ENCODE data around the gene TMEM138.
"Not testable (repeated sequence)": the region's sequence is repeated elsewhere in the genome, so short reads cannot be mapped to it uniquely, and the experiment has no call there.

The TMEM138 gene

DNA sequence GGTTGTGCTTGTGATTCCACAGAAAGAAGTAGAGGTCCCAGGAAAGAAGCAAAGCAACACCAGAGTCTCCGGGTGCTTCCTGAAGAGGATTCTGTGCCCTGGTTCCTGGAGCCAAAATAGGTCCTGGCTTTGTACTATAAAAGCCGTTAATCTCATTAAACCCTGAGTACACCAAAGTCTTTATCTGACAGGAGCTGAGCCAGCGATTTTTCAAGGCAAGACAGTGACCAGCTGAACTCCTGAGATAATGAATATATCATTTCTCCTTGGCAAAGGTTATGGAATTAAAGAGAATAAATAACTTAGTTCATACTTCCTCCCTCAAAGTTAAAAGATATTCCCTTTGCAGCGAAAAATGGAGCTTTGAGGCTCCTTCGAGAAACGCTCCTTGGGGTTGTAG is 5.2 kb downstream of the TMEM138 start:
- no peak for DNase-seq

DNA sequence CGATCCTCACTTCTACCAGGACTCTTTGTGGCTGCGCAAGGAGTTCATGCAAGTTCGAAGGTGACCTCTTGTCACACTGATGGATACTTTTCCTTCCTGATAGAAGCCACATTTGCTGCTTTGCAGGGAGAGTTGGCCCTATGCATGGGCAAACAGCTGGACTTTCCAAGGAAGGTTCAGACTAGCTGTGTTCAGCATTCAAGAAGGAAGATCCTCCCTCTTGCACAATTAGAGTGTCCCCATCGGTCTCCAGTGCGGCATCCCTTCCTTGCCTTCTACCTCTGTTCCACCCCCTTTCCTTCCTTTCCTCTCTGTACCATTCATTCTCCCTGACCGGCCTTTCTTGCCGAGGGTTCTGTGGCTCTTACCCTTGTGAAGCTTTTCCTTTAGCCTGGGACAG is 6.5 kb downstream of the TMEM138 start:
- no peak for DNase-seq

DNA sequence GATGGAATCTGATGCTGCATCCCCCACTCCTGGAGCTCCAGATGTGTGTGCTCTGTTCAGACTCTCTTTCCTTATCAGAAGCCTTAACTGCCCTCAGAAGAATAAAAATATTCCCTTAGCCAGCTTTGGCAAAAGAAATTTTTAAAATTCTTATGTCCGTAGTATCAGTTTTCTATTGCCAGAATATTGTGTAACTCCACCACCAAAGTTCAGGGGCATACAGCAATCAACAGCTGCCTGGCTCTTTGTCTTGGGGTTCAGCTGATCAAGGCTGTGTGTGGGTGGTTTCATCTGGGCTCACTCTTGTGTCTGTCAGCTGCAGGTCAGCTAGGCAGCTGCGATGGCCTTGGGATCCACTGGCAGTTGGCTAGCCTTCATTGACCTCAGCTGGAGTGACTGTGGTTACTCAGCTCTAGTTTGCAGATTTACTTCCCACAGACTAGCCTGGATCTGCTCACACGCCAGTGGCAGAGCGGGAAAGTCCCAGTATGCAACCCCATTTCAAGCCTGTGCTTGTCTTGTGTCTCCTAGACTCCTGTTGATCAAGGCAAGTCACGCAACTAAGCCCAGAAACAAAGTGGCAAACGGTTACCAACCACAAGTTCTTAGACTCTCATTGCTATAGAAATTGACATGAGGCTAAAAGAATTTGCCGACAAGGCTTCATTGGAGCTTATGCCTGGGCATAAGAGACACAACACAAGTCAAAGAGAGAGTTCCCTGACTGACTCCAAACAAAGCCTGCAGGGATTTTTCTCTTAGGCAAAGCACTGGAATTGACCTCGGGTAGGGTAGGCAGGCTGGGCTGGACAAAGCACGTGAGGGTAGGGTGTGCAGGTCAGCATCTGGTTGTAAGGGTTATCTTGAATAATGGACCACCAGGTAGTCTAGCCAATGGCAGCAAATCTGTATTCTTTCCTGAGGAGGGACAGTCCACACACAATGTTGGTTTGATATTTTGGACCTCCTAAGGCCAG is 7.5 kb downstream of the TMEM138 start:
- DNase-seq: no peak

DNA sequence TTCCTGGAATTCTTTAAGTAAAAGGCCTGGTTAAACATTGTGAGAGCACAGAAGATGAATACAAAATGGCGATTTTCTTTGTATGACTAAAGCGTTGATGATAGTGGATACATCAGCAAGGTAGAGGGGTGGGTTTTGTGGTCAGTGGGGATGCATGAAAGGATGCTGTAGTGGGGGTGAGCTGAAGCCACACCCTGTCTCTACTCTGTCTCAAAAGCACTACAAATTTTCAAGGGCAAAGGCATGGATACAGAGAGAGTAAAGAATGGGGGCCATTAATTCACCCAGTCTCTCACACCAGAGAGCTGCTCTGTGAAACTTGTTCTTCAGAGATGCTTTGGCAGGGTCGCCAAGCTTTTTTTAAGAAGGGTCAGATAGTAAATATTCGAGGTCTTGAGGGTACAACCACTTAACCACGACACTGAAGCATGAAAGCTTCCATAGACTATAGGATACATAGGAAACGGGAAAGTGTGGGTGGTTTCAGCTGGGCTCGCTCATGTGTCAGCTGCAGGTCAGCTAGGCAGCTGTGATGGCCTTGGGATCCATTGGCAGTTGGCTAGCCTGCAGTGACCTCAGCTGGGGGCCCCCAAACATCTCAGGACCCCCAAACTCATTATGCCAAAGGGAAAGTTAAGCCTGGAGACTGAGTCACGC is 8.3 kb downstream of the TMEM138 start:
- no peak for DNase-seq

DNA sequence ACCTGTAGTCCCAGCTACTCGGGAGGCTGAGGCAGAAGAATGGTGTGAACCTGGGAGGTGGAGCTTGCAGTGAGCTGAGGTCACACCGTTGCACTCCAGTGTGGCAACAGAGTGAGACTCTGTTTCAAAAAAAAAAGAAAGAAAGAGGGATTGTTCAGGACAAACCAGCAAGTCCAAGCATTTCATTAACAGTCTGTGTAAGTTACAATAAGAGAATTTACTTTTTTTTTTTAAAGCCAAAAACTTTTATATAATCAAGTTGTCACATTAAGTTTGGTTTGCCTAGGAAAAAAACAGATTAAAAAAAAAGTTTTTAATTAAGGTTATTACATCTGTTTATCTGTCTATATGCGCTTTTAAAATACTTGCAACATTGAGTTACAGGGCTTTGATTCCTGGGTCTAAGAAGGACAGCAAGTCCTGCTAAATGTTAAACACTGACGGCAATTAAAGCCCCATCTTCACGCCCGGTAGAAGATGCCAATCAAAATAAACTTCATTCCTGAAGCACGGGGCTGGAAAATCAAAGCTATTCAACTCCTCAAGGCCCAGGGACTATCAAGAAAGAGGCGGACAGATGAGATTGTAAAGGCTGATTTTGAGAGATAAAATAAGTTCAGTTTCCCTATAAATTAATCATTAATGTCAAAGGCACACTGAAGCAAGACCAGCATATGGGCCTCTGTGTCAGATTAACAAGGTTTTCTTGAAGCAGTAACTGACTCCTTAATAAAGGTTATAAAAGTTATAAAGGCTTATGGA is 10.7 kb downstream of the TMEM138 start:
- no peak for DNase-seq

DNA sequence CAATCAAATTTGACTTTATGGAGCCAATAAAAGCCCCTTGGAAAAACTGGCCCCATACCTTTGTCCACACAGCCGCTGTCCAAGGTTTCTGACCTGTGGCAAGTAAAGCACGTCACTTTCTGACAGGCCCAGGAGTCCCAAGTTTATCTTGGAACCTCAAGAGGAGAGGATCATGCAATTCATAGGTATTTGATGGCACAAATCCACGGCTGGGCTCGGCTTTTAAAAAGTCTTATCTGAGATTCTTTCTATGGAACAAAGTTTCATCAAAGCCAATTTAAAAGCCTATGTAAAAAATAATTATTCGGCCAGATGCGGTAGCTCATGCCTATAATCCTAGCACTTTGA is 13.6 kb downstream of the TMEM138 start:
- DNase-seq: no peak

DNA sequence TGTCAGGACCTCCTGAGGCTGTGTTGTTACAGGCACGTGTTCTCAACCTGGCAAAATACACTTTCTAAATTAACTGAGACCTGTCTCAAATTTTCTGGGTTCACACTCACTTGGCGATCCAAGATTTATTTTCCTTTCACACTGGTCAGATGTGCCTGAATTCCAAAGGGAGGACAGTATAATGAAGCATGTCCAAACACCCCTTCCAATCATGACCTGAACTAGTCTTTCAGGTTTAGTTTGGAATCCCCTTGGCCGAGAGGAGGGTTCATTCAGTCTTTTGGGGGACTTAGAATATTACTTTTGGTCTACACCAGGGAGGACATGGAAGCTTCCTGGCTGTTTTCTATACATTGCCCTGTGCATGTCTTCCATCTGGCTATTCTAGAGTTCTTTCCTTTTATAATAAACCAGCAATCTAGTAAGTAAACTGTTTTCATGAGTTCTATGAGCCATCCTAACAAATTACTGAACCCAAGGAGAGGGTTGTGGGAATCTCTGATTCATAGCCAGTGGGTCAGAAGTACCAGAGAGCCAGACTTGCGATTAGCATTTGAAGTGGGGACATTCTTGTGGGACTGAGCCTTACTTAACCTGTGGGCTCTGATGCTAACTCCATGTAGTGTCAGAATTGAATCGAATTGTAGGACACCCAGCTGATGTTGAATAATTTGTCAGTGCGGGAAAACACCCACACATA is 15.4 kb downstream of the TMEM138 start:
- DNase-seq: no peak

DNA sequence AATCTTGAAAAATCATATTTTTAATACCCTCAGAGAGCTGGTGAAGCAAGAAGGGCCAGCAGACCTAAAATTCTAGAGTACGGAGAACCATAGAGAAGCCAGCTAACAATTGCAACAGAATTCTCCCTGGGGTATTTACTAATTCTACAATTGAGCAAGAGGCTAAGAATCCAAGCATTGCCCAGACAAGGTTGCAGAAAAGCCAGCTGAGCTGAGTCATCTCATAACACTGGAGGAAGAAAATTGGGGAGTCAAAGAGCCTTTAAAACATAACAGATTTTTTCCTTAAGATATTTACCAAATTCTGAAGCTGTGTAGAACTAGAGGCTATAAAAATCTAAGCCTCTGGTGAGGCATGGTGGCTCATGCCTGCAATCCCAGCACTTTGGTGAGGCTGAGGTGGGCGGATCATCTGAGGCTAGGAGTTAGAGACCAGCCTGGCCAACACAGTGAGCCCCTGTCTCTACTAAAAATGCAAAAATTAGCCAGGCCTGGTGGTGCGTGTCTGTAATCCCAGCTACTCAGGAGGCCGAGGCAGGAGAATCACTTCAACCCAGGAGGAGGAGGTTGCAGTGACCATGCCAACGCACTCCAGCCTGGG is 16.6 kb downstream of the TMEM138 start:
- DNase-seq: no peak

DNA sequence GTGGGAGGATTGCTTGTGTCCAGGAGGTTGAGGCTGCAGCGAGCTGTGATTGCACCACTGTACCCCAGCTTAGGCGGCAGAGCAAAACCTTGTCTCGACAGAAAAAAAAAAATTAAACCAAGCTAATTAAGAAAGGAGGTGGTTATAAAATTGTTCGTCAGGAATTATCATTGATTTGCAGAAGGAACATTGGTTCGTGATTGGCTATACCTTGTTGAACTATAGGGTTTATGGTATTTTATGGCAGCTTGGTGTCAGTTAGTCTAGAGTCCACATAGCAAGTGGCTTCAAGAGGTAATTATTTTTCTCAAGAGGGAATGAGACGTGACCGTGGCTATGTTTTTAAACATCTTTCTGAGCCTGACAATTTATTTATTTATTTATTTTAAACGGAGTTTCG is 18.7 kb downstream of the TMEM138 start:
- no peak for DNase-seq

DNA sequence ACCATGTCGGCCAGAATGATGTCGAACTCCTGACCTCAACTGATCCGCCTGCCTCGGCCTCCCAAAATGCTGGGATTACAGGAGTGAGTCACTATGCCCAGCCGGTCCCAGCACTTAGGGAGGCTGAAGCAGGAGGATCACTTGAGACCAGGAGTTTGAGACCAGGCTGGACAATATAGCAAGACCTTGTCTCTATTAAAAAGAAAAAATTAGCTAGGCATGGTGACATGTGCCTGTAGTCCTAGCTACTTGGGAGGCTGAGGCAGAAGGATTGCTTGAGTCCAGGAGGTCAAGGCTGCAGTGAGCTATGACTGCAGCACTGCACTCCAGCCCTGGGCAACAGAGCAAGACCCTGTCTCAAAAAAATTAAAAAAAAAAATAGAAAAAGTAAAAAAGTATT is 21.7 kb downstream of the TMEM138 start:
- not testable (repeated sequence) for DNase-seq

DNA sequence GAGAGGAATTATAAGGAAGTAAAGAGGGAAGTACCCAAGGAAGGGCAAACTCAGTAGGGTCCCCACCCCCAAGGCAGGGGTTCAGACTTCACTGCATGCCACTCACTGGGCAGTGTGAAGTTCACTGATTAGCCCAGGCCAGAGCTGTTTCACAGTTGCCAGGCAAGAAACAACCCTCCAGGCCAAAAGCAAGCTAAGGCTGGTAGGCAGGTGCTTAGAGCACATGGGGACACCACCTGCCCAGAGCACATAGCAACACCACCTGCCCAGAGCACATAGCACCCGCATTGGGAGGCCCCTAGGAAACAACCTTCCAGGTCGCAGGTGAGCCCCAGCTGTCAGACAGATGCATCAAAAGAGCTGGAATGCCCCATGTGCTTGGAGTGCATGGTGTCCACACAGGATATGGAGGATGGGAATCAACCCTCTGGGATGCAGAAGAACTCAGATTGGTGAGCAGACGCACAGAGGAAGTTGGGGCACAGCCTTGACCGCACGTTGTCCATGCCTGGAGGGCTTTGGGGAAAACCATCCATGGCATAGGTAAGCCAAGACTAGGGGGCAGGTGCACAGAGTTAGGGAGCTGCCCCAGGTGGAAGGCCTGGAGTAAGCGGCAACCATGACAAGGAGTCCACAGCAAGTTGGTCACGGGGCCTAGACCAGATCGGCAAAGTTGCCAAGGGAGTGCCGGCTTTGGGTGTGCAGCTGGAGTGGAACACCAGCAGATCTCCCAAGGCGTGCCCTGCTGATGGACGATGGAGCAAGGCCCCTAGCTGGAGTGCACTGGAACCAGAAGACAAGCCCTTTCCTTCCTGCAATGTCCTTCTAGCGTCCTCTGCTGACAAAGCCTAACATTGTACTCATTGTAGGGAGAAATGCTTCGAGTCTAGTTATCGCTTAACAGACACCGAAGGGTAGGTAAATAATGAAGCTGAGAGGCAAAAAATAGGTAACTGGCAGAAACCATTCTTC is 22.4 kb downstream of the TMEM138 start:
- no peak for DNase-seq

DNA sequence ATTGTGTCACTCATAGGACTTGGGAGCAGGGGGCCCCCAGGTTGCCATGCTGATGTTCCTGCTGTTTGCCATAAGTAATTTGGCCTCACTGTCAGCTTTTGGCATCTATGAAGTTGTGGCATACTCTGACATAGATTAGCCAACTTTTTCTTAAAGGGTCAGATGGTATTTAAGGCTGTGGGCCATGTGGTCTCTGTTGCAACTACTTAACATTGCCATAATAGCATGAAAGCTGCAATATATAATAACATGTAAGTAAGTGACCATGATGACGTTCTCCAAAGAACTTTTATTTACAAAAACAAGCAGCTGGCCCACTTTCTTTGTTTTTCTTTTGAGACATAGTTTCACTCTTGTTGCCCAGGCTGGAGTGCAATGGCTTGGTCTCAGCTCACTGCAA is 28.0 kb downstream of the TMEM138 start:
- DNase-seq: no peak

DNA sequence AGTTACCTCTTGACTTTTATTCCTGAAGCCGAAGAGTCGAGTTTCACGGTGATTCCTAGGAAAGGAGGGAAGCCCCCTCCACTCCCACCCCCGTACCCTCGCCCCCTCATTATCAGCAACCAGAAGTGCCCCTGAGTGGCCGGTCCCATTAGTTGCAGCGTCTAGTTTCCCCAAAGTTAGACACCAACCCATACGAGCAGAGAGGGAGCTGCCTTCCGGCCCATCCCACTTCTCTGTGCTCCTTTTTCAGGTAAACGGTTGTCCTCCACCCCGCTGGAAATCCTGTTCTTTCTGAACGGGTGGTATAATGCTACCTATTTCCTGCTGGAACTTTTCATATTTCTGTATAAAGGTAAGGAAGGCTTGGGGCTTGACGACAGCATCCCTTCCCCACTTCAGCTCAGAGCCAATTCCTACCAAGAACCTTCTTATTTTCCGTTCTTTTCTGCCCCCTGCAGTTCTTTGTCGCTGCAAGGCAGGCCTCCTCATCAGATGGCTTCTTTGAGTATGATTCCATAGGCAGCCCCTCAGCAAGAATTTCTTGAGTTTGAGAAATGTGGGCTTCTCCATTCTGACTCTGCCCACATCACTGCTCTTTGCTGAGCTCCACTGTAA is 30.9 kb downstream of the TMEM138 start:
- no peak for DNase-seq

DNA sequence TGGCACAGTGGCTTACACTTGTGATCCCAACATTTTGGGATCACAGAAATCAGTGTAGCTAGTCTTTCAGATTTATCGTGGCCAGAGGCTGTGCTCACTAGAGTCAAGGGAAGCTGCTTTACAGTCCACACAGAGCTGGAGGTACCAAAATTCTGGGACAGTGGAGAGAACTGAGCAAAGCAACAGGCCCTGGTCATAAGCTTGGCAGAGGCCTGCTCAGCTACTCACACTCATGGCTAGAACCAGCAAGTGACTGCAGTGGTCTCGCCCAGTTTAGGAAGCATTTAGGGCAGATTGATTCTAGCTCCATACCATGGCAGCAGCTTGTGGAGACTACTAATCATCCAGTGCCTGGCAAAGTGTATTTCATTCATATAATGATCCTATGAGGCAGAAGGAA is 39.0 kb downstream of the TMEM138 start:
- no peak for DNase-seq

DNA sequence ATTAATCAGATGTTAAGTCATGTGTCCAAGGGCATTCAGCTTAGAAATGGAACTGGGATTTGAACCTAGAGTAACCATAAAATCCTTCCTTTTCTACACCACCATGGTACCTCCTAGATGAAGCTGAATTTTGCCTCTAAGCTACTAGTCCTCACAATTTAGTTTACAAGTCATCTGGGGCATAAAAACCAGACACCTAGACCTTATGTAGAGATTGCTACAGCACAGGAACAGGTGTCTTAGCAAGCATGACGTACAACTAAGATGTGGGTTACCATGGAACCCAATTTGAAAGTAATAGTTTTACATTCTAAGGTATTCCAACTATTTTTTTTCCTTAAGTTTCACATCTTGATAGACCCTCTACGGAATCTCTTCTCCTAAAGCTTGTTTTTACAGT is 39.4 kb downstream of the TMEM138 start:
- DNase-seq: no peak

DNA sequence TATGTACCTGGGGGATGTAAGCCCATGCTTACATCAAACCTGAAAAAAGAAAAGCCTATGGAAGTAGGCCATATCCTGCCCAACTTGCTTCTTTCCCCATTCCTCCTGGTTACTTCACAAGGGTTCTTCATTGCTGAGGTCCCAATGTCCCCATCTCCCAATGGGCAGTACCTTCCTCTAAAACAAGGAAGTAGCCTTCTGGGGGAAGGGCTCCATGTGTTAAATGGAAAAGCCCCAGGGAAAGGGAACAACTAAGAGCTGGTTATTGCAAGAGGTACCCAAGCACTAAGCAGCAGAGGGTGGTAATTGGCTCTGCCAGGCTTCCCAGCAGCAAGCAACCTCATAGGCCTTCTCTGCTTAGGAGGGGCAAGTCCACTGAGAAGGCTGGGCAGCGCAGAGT is 41.5 kb downstream of the TMEM138 start:
- DNase-seq: no peak

DNA sequence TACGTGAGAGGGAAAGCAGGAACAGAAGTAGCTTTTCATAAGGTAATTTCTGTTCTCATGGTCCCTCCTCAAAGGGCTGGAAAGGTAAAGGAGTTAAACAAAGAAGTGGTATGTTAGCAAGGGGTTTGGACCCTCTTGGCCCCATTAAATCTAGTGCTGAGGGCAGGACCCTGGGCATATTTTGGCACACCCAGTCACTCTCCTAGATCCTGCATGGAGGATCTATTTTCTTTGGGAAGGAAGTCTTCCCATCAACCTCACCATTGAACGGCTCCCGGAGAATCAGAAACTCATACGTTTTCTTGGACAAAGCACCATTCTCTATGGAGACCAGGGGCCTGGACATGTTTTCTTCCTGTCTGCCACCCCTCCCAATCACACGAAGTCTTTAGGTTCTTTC is 41.9 kb downstream of the TMEM138 start:
- DNase-seq: no peak

DNA sequence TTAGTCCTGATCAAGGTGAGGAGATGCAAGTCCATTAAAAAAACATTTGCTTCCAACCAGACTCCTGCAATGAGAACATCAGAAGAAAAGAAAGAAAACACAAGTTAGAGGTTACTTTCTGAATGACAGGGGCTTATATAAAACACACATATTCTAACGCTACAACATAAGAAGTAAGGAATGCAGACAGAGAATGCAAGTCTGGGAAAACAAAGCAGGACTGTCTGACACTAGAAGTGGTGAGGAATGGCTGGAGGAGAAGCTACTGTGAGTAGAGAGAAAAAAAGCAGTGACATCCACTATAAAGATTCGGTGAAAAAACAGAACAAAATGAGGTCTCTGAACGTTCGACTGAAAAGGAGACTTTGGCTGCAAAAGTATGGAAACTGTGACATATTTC is 42.5 kb downstream of the TMEM138 start:
- DNase-seq: no peak

DNA sequence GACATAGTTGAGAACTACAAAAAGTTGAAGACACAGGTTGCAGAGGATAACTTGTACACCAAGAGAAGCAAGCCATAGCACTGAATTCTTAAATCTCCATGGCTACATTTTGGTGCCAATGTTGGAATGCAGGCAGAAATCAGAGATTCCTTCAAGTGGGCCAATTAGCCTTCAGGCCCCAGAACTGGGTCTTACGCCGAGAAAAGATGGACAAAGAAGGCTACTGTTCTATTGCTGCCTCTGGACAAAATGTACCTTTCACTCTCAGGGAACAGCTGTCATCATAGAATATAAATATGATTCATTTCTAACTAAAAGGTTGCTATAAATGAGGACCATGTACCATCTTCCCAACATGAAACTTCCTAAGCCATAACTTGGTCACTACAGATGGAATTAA is 43.9 kb downstream of the TMEM138 start:
- no peak for DNase-seq

DNA sequence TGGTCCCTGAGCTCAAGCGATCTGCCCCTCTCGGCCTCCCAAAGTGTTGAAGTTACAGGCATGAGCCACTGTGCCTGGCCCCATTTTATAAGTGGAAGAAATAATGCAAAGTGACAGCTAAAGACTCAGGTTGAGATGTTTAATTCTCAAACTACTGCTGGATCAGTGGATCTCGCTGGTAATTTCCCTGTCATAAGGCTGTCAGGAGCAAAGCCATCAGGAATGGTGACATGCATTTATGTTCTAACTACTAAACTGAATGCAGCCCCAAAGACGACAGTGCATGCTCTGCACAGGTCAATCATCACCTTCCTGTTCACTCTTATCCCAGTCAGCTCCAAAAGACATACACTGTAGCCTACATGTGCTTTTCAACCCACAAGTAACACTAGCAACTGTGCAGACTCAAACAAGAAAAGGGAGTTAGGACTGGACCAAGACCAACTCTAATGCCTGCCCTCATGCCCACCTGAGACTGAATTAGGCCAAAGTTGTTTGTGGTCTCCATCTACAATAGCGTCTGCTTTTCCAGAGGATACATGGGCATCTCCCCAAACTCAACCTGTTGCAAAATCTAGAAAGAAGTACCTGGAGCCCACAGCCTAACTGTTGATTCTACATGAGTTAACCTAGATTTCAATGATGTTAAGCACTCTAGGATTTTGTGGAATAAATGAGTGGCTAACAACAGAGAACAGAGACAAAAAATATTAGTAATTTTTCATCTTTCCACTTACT is 45.0 kb downstream of the TMEM138 start:
- DNase-seq: no peak

Measured in DMS79 (cell line).